ENCODE data around the gene SLC9A3. TPM values are rescaled to one million over a fixed set of nuclear protein-coding genes. Genes with fewer than 3 reads are reported as not detected.

The SLC9A3 gene
- polyA plus RNA-seq, 1 of the 3 experiments (the other 2 are of a cell fraction): 1.9 TPM

- peak overlapping the region; percentile 81 for H3K9ac ChIP-seq
- H3K4me3 ChIP-seq (ENCODE audit: low read depth in 2 of 2, low read length in 1 of 2): peak overlapping the region; percentile 77 to 90
- CTCF ChIA-PET: interaction anchor here (0.6 to 1.6 kb wide), 3 partner anchors 11 to 253 kb away, joined by 3 to 6 read pairs (median 4); no protein-coding TSS in a partner anchor
- H3K79me2 ChIP-seq (ENCODE audit: insufficient read depth): peaks cover 32% of the 10 kb centered on the region
- 88% methylated on average over 5 of the region's 5 CpGs for WGBS (ENCODE audit: low lambda C conversion rate)
- DNase-seq: no peak
- H3K36me3 ChIP-seq (replicated peaks in 1 of 2; ENCODE audit: control insufficient read depth in 1 of 2, insufficient read depth in 2 of 2, low read length in 1 of 2): peaks cover 0 to 8% of the 10 kb centered on the region in 2 experiments
- H3K27me3 ChIP-seq (ENCODE audit: insufficient read depth): no peaks in the 10 kb centered on the region
- peak overlapping the region; percentile 99 for H3K4me2 ChIP-seq
- POLR2A ChIA-PET: no interaction called here
- H4K20me1 ChIP-seq (ENCODE audit: insufficient read depth): no peaks in the 10 kb centered on the region; the same call in 1 of the 2 replicates
- H3K9me2 ChIP-seq: no peaks in the 10 kb centered on the region
- peaks cover 0 to 23% of the 10 kb centered on the region in 2 experiments; a peak in 1 of 4 replicates for H3K4me1 ChIP-seq (ENCODE audit: control insufficient read depth in 1 of 2, insufficient read depth in 2 of 2, low read depth in 1 of 2, low read length in 1 of 2)
- H2AFZ ChIP-seq (ENCODE audit: low read depth): no peak overlapping the region; the same call in 1 of the 2 replicates
- no peaks in the 10 kb centered on the region for H3F3A ChIP-seq (replicated peaks; ENCODE audit: insufficient read depth)
- no peak for TF ChIP-seq USF1 (IDR thresholded peaks at IDR 0.05; ENCODE audit: borderline replicate concordance, low read depth)
- no peak for TF ChIP-seq GABPA (IDR thresholded peaks at IDR 0.05; ENCODE audit: low read depth)
- no peak for TF ChIP-seq ZBTB33 (IDR thresholded peaks at IDR 0.05; ENCODE audit: borderline replicate concordance, low read depth)
- TF ChIP-seq RAD21 (IDR thresholded peaks at IDR 0.05; ENCODE audit: low read length): no peak
- no peaks in the 10 kb centered on the region for H3K9me3 ChIP-seq
- H3K27ac ChIP-seq (ENCODE audit: low read depth in 2 of 2, low read length in 1 of 2): no peak overlapping the region
Observed at GRCh38 chr5:441996-442334, 82.3 kb downstream of the SLC9A3 start.

- ChIA-PET CTCF (interaction anchor here (1.4 kb wide), 1 partner anchor 252 kb away, joined by 4 read pairs; no protein-coding TSS in a partner anchor), POLR2A (interaction anchor here (0.7 kb wide), 1 partner anchor 64 kb away, joined by 3 read pairs; no protein-coding TSS in a partner anchor)
- Histone ChIP-seq H3K4me3 (ENCODE audit: low read depth in 2 of 2, low read length in 1 of 2) (no peak overlapping the region), H3K9me3 (no peaks in the 10 kb centered on the region), H3F3A (replicated peaks; ENCODE audit: insufficient read depth) (no peaks in the 10 kb centered on the region), H3K9ac (no peak overlapping the region), H3K4me2 (no peak overlapping the region), H2AFZ (ENCODE audit: low read depth) (no peak overlapping the region), H3K36me3 (replicated peaks in 1 of 2; ENCODE audit: control insufficient read depth in 1 of 2, insufficient read depth in 2 of 2, low read length in 1 of 2) (no peaks in the 10 kb centered on the region), H3K9me2 (no peaks in the 10 kb centered on the region), H3K4me1 (ENCODE audit: control insufficient read depth in 1 of 2, insufficient read depth in 2 of 2, low read depth in 1 of 2, low read length in 1 of 2) (peaks cover 0 to 24% of the 10 kb centered on the region in 2 experiments; a peak in 1 of 4 replicates), H3K27me3 (ENCODE audit: insufficient read depth) (no peaks in the 10 kb centered on the region), H3K27ac (ENCODE audit: low read depth in 2 of 2, low read length in 1 of 2) (no peak overlapping the region), H4K20me1 (ENCODE audit: insufficient read depth) (no peaks in the 10 kb centered on the region), H3K79me2 (ENCODE audit: insufficient read depth) (peaks cover 29% of the 10 kb centered on the region)
- 91% methylated on average over 17 of the region's 18 CpGs for WGBS (ENCODE audit: low lambda C conversion rate)
- TF ChIP-seq TAF1 (IDR thresholded peaks at IDR 0.05; ENCODE audit: borderline replicate concordance, low read depth, low read length) (no peak), ZBTB33 (IDR thresholded peaks at IDR 0.05; ENCODE audit: borderline replicate concordance, low read depth) (no peak), GATA2 (CRISPR knock-in tag; IDR thresholded peaks at IDR 0.05) (no peak)
- no peak for DNase-seq
Observed at GRCh38 chr5:440401-441201, 83.6 kb downstream of the SLC9A3 start.
